Mesendoderm (in vitro differentiated cells): ENCODE measurements around the gene GK.
"Not testable (repeated sequence)": the region's sequence is repeated elsewhere in the genome, so short reads cannot be mapped to it uniquely, and the experiment has no call there.

Experiments
- DNase-seq: peaks from one replicate; pipeline ENCODE4 v3.0.0; 2013
- H2AK5ac ChIP-seq: 2 replicates; pipeline ENCODE4 v1.6.1; 2013; ENCODE audit warnings: low read length, inconsistent platforms
- H2BK120ac ChIP-seq: 2 replicates; pipeline ENCODE4 v1.6.1; 2013; ENCODE audit warnings: low read depth, mild to moderate bottlenecking, low read length, moderate library complexity, mixed read lengths
- H2BK15ac ChIP-seq: replicated peaks from 2 replicates; pipeline ENCODE4 v1.6.1; 2013; ENCODE audit warnings: low read depth, mild to moderate bottlenecking, moderate library complexity
- H2BK5ac ChIP-seq: 2 replicates; pipeline ENCODE4 v1.6.1; 2013; ENCODE audit warnings: low read length, inconsistent platforms
- H3K18ac ChIP-seq: 2 replicates; pipeline ENCODE4 v1.6.1; 2013; ENCODE audit warnings: mild to moderate bottlenecking, low read length, mixed read lengths
- H3K23ac ChIP-seq: one replicate; pipeline ENCODE4 v1.6.1; 2013; ENCODE audit warnings: low read length
- H3K27ac ChIP-seq: 2 replicates; pipeline ENCODE4 v1.5.1; 2013; ENCODE audit warnings: low read depth, mild to moderate bottlenecking, inconsistent platforms, low read length, moderate library complexity
- H3K27me3 ChIP-seq: 2 replicates; pipeline ENCODE4 v1.6.1; 2013; ENCODE audit warnings: low read length, control low read depth, mild to moderate bottlenecking, inconsistent platforms; ENCODE audit not compliant: insufficient read depth, poor library complexity
- H3K36me3 ChIP-seq: 2 replicates; pipeline ENCODE4 v1.6.1; 2013; ENCODE audit warnings: low read length, inconsistent platforms; ENCODE audit not compliant: control insufficient read depth, insufficient read depth
- H3K4ac ChIP-seq: one replicate; pipeline ENCODE4 v1.6.1; 2013; ENCODE audit warnings: low read depth, mild to moderate bottlenecking, low read length, moderate library complexity
- H3K4me1 ChIP-seq: 2 replicates; pipeline ENCODE4 v1.6.1; 2013; ENCODE audit warnings: low read depth, low read length, inconsistent platforms; ENCODE audit not compliant: control insufficient read depth
- H3K4me2 ChIP-seq: 2 replicates; pipeline ENCODE4 v1.6.1; 2013; ENCODE audit warnings: low read length
- H3K4me3 ChIP-seq: 2 replicates; pipeline ENCODE4 v1.5.1; 2013; ENCODE audit warnings: mild to moderate bottlenecking, low read length
- H3K56ac ChIP-seq: one replicate; pipeline ENCODE4 v1.6.1; 2013; ENCODE audit warnings: low read length
- H3K79me1 ChIP-seq: 2 replicates; pipeline ENCODE4 v1.6.1; 2013; ENCODE audit warnings: low read length, inconsistent platforms
- H3K79me2 ChIP-seq: 2 replicates; pipeline ENCODE4 v1.6.1; 2013; ENCODE audit warnings: mild to moderate bottlenecking, low read length; ENCODE audit not compliant: control insufficient read depth, insufficient read depth
- H3K9ac ChIP-seq: 2 replicates; pipeline ENCODE4 v1.6.1; 2013; ENCODE audit warnings: low read length, inconsistent platforms
- H4K5ac ChIP-seq: one replicate; pipeline ENCODE4 v1.6.1; 2013; ENCODE audit warnings: low read length
- H4K8ac ChIP-seq: one replicate; pipeline ENCODE4 v1.6.1; 2013; ENCODE audit warnings: low read depth, mild to moderate bottlenecking, control low read depth, low read length, moderate library complexity
- WGBS: extraction: QIAGEN DNeasy Blood & Tissue Kit; methylation state at CpG from one replicate; pipeline ENCODE4 v1.1.7; 2013; ENCODE audit warnings: low lambda C conversion rate, missing lambda C conversion rate; ENCODE audit not compliant: insufficient coverage; ENCODE audit errors: extremely low coverage; 5-methylcytosine and 5-hydroxymethylcytosine counted together

Gene GK

GRCh38 chrX:30642642-30643041 lies 10.6 kb upstream of the GK start:
- Histone ChIP-seq H3K18ac (no peak overlapping the region), H2BK120ac (no peak overlapping the region), H3K4me2 (no peak overlapping the region), H4K8ac (no peak overlapping the region), H3K27me3 (no peaks in the 10 kb centered on the region), H3K9ac (no peak overlapping the region), H3K27ac (no peak overlapping the region), H4K5ac (no peak overlapping the region), H3K4me1 (no peaks in the 10 kb centered on the region), H3K4me3 (no peak overlapping the region), H2BK15ac (no peak overlapping the region), H3K56ac (no peak overlapping the region), H2AK5ac (no peak overlapping the region), H3K79me2 (no peaks in the 10 kb centered on the region), H3K79me1 (no peaks in the 10 kb centered on the region), H3K36me3 (no peaks in the 10 kb centered on the region), H3K23ac (no peak overlapping the region), H2BK5ac (no peak overlapping the region), H3K4ac (no peak overlapping the region)
- no CpG with 5 or more reads among the region's 3 CpGs for WGBS
- DNase-seq = no peak

GRCh38 chrX:30643313-30643821 lies 9.9 kb upstream of the GK start:
- no peak overlapping the region for H3K4me2 ChIP-seq
- H3K4me3 ChIP-seq = no peak overlapping the region
- H2BK5ac ChIP-seq = no peak overlapping the region
- H2BK120ac ChIP-seq = no peak overlapping the region
- H3K18ac ChIP-seq = no peak overlapping the region
- H4K8ac ChIP-seq = no peak overlapping the region
- no peaks in the 10 kb centered on the region for H3K36me3 ChIP-seq
- H3K27ac ChIP-seq = no peak overlapping the region
- H3K4ac ChIP-seq = no peak overlapping the region
- H3K56ac ChIP-seq = no peak overlapping the region
- H3K79me1 ChIP-seq = no peaks in the 10 kb centered on the region
- WGBS = no CpG with 5 or more reads among the region's 2 CpGs
- H3K4me1 ChIP-seq = no peaks in the 10 kb centered on the region
- H3K9ac ChIP-seq = no peak overlapping the region
- no peak overlapping the region for H2BK15ac ChIP-seq
- no peak for DNase-seq
- no peaks in the 10 kb centered on the region for H3K79me2 ChIP-seq
- H3K27me3 ChIP-seq = no peaks in the 10 kb centered on the region
- H2AK5ac ChIP-seq = no peak overlapping the region
- H4K5ac ChIP-seq = no peak overlapping the region
- H3K23ac ChIP-seq = no peak overlapping the region

- no peak overlapping the region for H2BK120ac ChIP-seq
- DNase-seq = no peak
These were observed 3.4 kb upstream of the GK start for GRCh38 chrX:30649859-30650258.

GRCh38 chrX:30652527-30653414 lies 452 bp upstream of the GK start:
- Histone ChIP-seq H3K79me2 (no peaks in the 10 kb centered on the region), H2BK120ac (no peak overlapping the region), H3K27me3 (no peaks in the 10 kb centered on the region), H3K23ac (no peak overlapping the region), H3K27ac (no peak overlapping the region), H2BK5ac (no peak overlapping the region), H3K18ac (no peak overlapping the region), H4K5ac (no peak overlapping the region), H4K8ac (no peak overlapping the region), H2AK5ac (no peak overlapping the region), H3K56ac (peak overlapping the region; percentile 89), H3K79me1 (no peaks in the 10 kb centered on the region), H3K36me3 (no peaks in the 10 kb centered on the region), H2BK15ac (no peak overlapping the region), H3K4me2 (peak overlapping the region; percentile 48), H3K9ac (peak overlapping the region; percentile 73), H3K4ac (no peak overlapping the region), H3K4me1 (no peaks in the 10 kb centered on the region), H3K4me3 (peak overlapping the region; percentile 43)
- DNase-seq = peak; percentile 95
- no CpG with 5 or more reads among the region's 65 CpGs for WGBS

More at GRCh38 chrX:30649859-30650258, 3.4 kb upstream of the GK start:
- Histone ChIP-seq H3K4me2 (no peak overlapping the region), H3K36me3 (no peaks in the 10 kb centered on the region), H2BK15ac (no peak overlapping the region), H3K23ac (no peak overlapping the region), H3K27ac (no peak overlapping the region), H3K56ac (no peak overlapping the region), H3K18ac (no peak overlapping the region), H3K4me3 (no peak overlapping the region), H3K4me1 (no peaks in the 10 kb centered on the region), H3K27me3 (no peaks in the 10 kb centered on the region), H3K9ac (no peak overlapping the region), H3K4ac (no peak overlapping the region), H4K8ac (no peak overlapping the region), H3K79me2 (no peaks in the 10 kb centered on the region), H2BK5ac (no peak overlapping the region), H3K79me1 (no peaks in the 10 kb centered on the region), H4K5ac (no peak overlapping the region), H2AK5ac (no peak overlapping the region)
- WGBS = no CpG with 5 or more reads among the region's 2 CpGs

GRCh38 chrX:30654386-30654785 lies 1.2 kb downstream of the GK start:
- not testable (repeated sequence) for H3K18ac ChIP-seq, H3K27ac ChIP-seq, H3K4ac ChIP-seq, H3K79me2 ChIP-seq, H2AK5ac ChIP-seq, H2BK15ac ChIP-seq, H3K36me3 ChIP-seq, H4K5ac ChIP-seq, H3K4me1 ChIP-seq, H3K9ac ChIP-seq, H3K27me3 ChIP-seq, H3K4me2 ChIP-seq, H3K23ac ChIP-seq, H3K79me1 ChIP-seq, H2BK120ac ChIP-seq, H3K4me3 ChIP-seq, DNase-seq, H2BK5ac ChIP-seq, H4K8ac ChIP-seq, H3K56ac ChIP-seq
- no CpG with 5 or more reads among the region's 13 CpGs for WGBS
